NB4 (cell line): ENCODE results near the gene MUC5B.
"Not testable (repeated sequence)": the region's sequence is repeated elsewhere in the genome, so short reads cannot be mapped to it uniquely, and the experiment has no call there.

ENCODE experiments used
- POLR2A ChIP-seq: IDR thresholded peaks from 2 replicates; pipeline ENCODE4 v1.6.1; 2011; ENCODE audit warnings: mild to moderate bottlenecking; ENCODE audit not compliant: insufficient read length; ENCODE audit errors: extremely low read depth
- TF ChIP-seq, protein P1 (sequence below): IDR thresholded peaks from one replicate; pipeline ENCODE4 v1.5.1; 2012; ENCODE audit warnings: low read depth, low read length

GRCh38 chr11:1215826-1216225 is 7.0 kb upstream of the MUC5B start:
- TF ChIP-seq, protein P1, sequence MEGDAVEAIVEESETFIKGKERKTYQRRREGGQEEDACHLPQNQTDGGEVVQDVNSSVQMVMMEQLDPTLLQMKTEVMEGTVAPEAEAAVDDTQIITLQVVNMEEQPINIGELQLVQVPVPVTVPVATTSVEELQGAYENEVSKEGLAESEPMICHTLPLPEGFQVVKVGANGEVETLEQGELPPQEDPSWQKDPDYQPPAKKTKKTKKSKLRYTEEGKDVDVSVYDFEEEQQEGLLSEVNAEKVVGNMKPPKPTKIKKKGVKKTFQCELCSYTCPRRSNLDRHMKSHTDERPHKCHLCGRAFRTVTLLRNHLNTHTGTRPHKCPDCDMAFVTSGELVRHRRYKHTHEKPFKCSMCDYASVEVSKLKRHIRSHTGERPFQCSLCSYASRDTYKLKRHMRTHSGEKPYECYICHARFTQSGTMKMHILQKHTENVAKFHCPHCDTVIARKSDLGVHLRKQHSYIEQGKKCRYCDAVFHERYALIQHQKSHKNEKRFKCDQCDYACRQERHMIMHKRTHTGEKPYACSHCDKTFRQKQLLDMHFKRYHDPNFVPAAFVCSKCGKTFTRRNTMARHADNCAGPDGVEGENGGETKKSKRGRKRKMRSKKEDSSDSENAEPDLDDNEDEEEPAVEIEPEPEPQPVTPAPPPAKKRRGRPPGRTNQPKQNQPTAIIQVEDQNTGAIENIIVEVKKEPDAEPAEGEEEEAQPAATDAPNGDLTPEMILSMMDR: not testable (repeated sequence)
- TF ChIP-seq POLR2A: not testable (repeated sequence)
